Adrenal gland (tissue), 5 donors: ENCODE measurements around the gene ACTG1.

ENCODE experiments used
- CTCF ChIP-seq, 6 experiments: fragments of 450-650 bp in 4 of 6; fragments of 200-600 bp in 2 of 6; sonication (generic) in 1 of 6; IDR thresholded peaks; 1 replicate in 5 of 6; 2 replicates in 1 of 6; pipeline versions ENCODE4 v1.5.1 to v1.8.0; 2016 to 2021; ENCODE audit warnings: antibody characterized with exemption in 6 of 6, mild to moderate bottlenecking in 2 of 6, moderate library complexity in 1 of 6
- POLR2A ChIP-seq, 2 donors: fragments of 450-650 bp; IDR thresholded peaks; one replicate each; pipeline ENCODE4 v1.6.1; 2017; ENCODE audit warnings: antibody characterized with exemption in 2 of 2, mild to moderate bottlenecking in 2 of 2, moderate library complexity in 1 of 2
- donor health status: DM: no; HTN: no; CAD: no.

- TF ChIP-seq CTCF (IDR thresholded peaks at IDR 0.05), result no peak
- no peak for TF ChIP-seq POLR2A (IDR thresholded peaks at IDR 0.05)
Observed at GRCh38 chr17:81491181-81491581, 21.4 kb downstream of the ACTG1 start.
